H1 (cell line): ENCODE measurements around the gene STIM2. TPM values are rescaled to one million over a fixed set of nuclear protein-coding genes. Genes with fewer than 3 reads are reported as not detected.

Source experiments
- BACH1 ChIP-seq: IDR thresholded peaks from 2 replicates; pipeline ENCODE4 v1.6.1; 2012; ENCODE audit warnings: low read length, improper control_type of control experiment
- BRCA1 ChIP-seq: IDR thresholded peaks from 2 replicates; pipeline ENCODE4 v1.6.1; 2012; ENCODE audit warnings: low read depth, low read length, improper control_type of control experiment
- GTF2F1 ChIP-seq: IDR thresholded peaks from 2 replicates; pipeline ENCODE4 v1.6.1; 2012; ENCODE audit warnings: low read depth, low read length, improper control_type of control experiment, borderline replicate concordance
- HDAC6 ChIP-seq: IDR thresholded peaks from one replicate; pipeline ENCODE4 v1.7.1; 2012; ENCODE audit warnings: low read depth, mild to moderate bottlenecking, inconsistent platforms, low read length, moderate library complexity
- POLR2AphosphoS5 ChIP-seq: IDR thresholded peaks from 2 replicates; pipeline ENCODE4 v1.6.1; 2011; ENCODE audit warnings: low read depth, low read length
- RAD21 ChIP-seq, 2 experiments: IDR thresholded peaks in 1 of 2; conservative IDR thresholded peaks in 1 of 2; 2 replicates each; pipeline ENCODE4 v1.6.1; 2011; ENCODE audit warnings: low read depth in 2 of 2, low read length in 2 of 2, improper control_type of control experiment in 1 of 2, inconsistent platforms in 1 of 2, mild to moderate bottlenecking in 1 of 2, moderate library complexity in 1 of 2
- RFX5 ChIP-seq: IDR thresholded peaks from 2 replicates; pipeline ENCODE4 v1.6.1; 2011; ENCODE audit warnings: low read depth, low read length, improper control_type of control experiment, borderline replicate concordance
- SAP30 ChIP-seq: fragments of 300-600 bp; sonication (generic); IDR thresholded peaks from 2 replicates; pipeline ENCODE4 v1.7.1; 2012; ENCODE audit warnings: low read length, moderate library complexity, mild to moderate bottlenecking, inconsistent platforms; ENCODE audit not compliant: insufficient read depth, insufficient replicate concordance
- SIX5 ChIP-seq: IDR thresholded peaks from 2 replicates; pipeline ENCODE4 v1.6.1; 2011; ENCODE audit warnings: mild to moderate bottlenecking, low read depth, low read length
- SP2 ChIP-seq: IDR thresholded peaks from 2 replicates; pipeline ENCODE4 v1.6.1; 2012; ENCODE audit warnings: mild to moderate bottlenecking, low read length, inconsistent platforms
- polyA plus RNA-seq, 7 experiments: library from polyadenylated mRNA; depleted of rRNA in 3 of 7; stranded (reverse) in 5 of 7; unstranded in 2 of 7; fragments of >200 nt in 5 of 7; fragments of 200-250 nt in 2 of 7; gene quantifications; 1 replicate in 5 of 7; 2 replicates in 1 of 7; 4 replicates in 1 of 7; pipeline versions ENCODE4 v1.2.1 to v1.2.3, GENCODE V29; 2011 to 2013; ENCODE audit warnings: missing spikeins in 2 of 7, mixed read lengths in 2 of 7
- total RNA-seq: library from RNA; stranded (reverse); fragmentation: NEBNext Ultra II Directional; extraction: Animal tissue kit (Norgen Biotek cat#: 25700); gene quantifications from 2 replicates; pipeline ENCODE4 v1.2.1, GENCODE V29; 2021

STIM2 gene
- total and polyA plus RNA-seq, 2 of the 8 experiments (the other 6 are each of a cell fraction or from before 2014, with no cell fraction given): 22.9 to 23.0 TPM

DNA sequence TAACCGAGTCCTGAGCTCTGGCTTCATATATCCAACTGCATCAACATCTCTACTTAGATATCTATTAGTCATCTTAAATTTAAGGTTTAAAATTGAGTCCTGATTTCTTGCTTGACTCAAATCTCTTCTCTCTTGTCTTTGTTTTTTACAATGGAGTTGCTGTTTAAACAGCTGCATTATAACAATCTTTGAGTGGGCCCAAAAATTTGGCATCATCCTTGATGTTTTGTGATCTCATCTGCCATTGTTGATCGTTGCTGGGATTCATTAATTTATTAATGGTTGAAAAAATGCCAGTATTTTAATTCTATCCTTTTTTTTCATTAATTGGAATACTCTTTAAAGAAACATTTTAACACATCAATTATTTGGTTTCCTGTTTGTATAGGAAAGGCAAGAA, 82.2 kb downstream of the STIM2 start (continued):
- TF ChIP-seq RFX5 (no peak), SP2 (no peak), BRCA1 (no peak), RAD21 (IDR thresholded peaks at IDR 0.05 in 1 of 2, conservative IDR thresholded peaks at IDR 0.05 in 1 of 2; ENCODE audit: low read depth in 2 of 2, low read length in 2 of 2) (no peak), BACH1 (no peak), GTF2F1 (no peak), SIX5 (no peak), HDAC6 (no peak), POLR2AphosphoS5 (no peak), SAP30 (no peak)
